ENCODE data around the gene PCK1.

Gene PCK1

GRCh38 chr20:57605045-57605444 is 44.1 kb downstream of the PCK1 start:
- peaks cover 11% of the 10 kb centered on the region for H3K4me1 Mint-ChIP-seq
- no peaks in the 10 kb centered on the region for H3K36me3 Mint-ChIP-seq (ENCODE audit: low read depth)
- H3K27ac Mint-ChIP-seq, result peak overlapping the region in 1 of 3 experiments; percentile 15
- no peaks in the 10 kb centered on the region for H3K9me3 Mint-ChIP-seq
- no peak overlapping the region for H3K4me3 Mint-ChIP-seq
- peaks cover 13% of the 10 kb centered on the region for H3K27me3 Mint-ChIP-seq (ENCODE audit: low read depth)
- no peak for TF ChIP-seq CTCF (IDR thresholded peaks at IDR 0.05; ENCODE audit: unreplicated experiment in 3 of 3)

- Mint-ChIP-seq H3K27me3 (ENCODE audit: low read depth) (peaks cover 10% of the 10 kb centered on the region), H3K36me3 (ENCODE audit: low read depth) (no peaks in the 10 kb centered on the region), H3K4me1 (peaks cover 11% of the 10 kb centered on the region), H3K27ac (no peak overlapping the region), H3K9me3 (no peaks in the 10 kb centered on the region), H3K4me3 (no peak overlapping the region)
- TF ChIP-seq CTCF (IDR thresholded peaks at IDR 0.05; ENCODE audit: unreplicated experiment in 3 of 3), result no peak
These were observed 45.0 kb downstream of the PCK1 start for GRCh38 chr20:57605878-57606277.

GRCh38 chr20:57608516-57608915 is 47.6 kb downstream of the PCK1 start:
- H3K9me3 Mint-ChIP-seq, result no peaks in the 10 kb centered on the region
- no peak for TF ChIP-seq CTCF (IDR thresholded peaks at IDR 0.05; ENCODE audit: unreplicated experiment in 3 of 3)
- no peak overlapping the region for H3K27ac Mint-ChIP-seq
- H3K27me3 Mint-ChIP-seq (ENCODE audit: low read depth), result peaks cover 11% of the 10 kb centered on the region
- H3K4me3 Mint-ChIP-seq, result no peak overlapping the region
- H3K36me3 Mint-ChIP-seq (ENCODE audit: low read depth), result no peaks in the 10 kb centered on the region
- peaks cover 11% of the 10 kb centered on the region for H3K4me1 Mint-ChIP-seq

GRCh38 chr20:57609086-57609841 is 48.4 kb downstream of the PCK1 start:
- Mint-ChIP-seq H3K27me3 (ENCODE audit: low read depth) (peaks cover 11% of the 10 kb centered on the region), H3K9me3 (no peaks in the 10 kb centered on the region), H3K4me3 (no peak overlapping the region), H3K27ac (peak overlapping the region in 1 of 3 experiments; percentile 17), H3K4me1 (peaks cover 11% of the 10 kb centered on the region), H3K36me3 (ENCODE audit: low read depth) (no peaks in the 10 kb centered on the region)
- no peak for TF ChIP-seq CTCF (IDR thresholded peaks at IDR 0.05; ENCODE audit: unreplicated experiment in 3 of 3)

GRCh38 chr20:57609842-57610167 is 48.9 kb downstream of the PCK1 start:
- TF ChIP-seq CTCF (IDR thresholded peaks at IDR 0.05; ENCODE audit: unreplicated experiment in 3 of 3), result no peak
- Mint-ChIP-seq H3K27me3 (ENCODE audit: low read depth) (peaks cover 7% of the 10 kb centered on the region), H3K4me3 (no peak overlapping the region), H3K4me1 (peaks cover 11% of the 10 kb centered on the region), H3K27ac (peak overlapping the region in 1 of 3 experiments; percentile 17), H3K36me3 (ENCODE audit: low read depth) (no peaks in the 10 kb centered on the region), H3K9me3 (no peaks in the 10 kb centered on the region)

Data from nephron (organoid).